ENCODE data around the gene TRAF2. TPM values are rescaled to one million over a fixed set of nuclear protein-coding genes. Genes with fewer than 3 reads are reported as not detected.

Gene TRAF2
- total RNA-seq, 2 experiments from 2014 or later, result 10.6 to 11.6 TPM

DNA sequence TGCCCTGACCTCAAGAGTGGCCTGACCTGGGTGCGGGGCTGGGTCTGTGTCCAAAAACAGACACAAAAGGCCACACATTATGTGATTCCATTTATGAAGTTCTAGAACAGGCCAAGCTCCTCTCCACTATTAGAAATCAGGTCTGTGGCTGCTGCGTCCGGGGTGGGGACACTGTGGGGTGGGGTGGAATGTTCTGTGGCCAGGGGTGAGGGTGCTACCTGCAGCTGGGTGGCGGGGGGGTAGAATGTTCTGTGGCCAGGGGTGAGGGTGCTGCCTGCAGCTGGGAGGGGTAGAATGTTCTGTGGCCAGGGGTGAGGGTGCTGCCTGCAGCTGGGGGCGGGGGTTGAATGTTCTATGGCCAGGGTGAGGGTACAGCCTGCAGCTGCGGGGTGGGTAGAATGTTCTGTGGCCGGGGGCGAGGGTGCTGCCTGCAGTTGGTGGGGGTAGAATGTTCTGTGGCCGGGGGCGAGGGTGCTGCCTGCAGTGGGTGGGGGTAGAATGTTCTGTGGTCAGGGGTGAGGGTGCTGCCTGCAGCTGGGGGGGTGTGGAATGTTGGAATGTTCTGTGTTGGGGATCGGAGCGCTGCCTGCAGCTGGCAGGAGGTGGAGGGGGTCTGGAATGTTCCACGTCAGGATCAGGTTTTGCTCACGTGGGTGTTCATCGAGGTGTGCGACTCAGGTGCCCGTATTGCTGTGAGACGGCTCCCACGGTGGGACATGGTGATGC lies 74.1 kb downstream of the TRAF2 start:
- peaks cover 2% of the 10 kb centered on the region for H3K9me3 Mint-ChIP-seq
- Histone ChIP-seq H3K27me3 (ENCODE audit: control insufficient read depth in 1 of 2, insufficient read depth in 2 of 2, low read length in 2 of 2) (no peaks in the 10 kb centered on the region), H3K4me3 (ENCODE audit: low read length) (no peak overlapping the region), H3K9me3 (ENCODE audit: control insufficient read depth in 1 of 2, insufficient read depth in 1 of 2, low read length in 2 of 2) (peaks cover 0 to 3% of the 10 kb centered on the region in 2 experiments), H3K4me1 (ENCODE audit: insufficient read depth, low read length) (peaks cover 79% of the 10 kb centered on the region), H3K36me3 (ENCODE audit: insufficient read depth, low read length) (no peaks in the 10 kb centered on the region), H3K27ac (ENCODE audit: low read depth in 1 of 2, low read length in 2 of 2) (no peak overlapping the region)
- ATAC-seq (ENCODE audit: poor library complexity), result peak; percentile 63
- H3K4me3 Mint-ChIP-seq, result peak overlapping the region; percentile 54
- DNase-seq, result peak in 4 of 14 experiments; percentile 39 to 80 (median 51)
- H3K36me3 Mint-ChIP-seq (ENCODE audit: low read depth), result no peaks in the 10 kb centered on the region
- H3K27ac Mint-ChIP-seq, result peak overlapping the region; percentile 65
- intact Hi-C loops (cut with DNase I, micrococcal nuclease), result no loop called here
- H3K27me3 Mint-ChIP-seq, result no peaks in the 10 kb centered on the region
- POLR2A ChIA-PET, result interaction anchor here (0.6 to 2.2 kb wide), 8 partner anchors 9 to 96 kb away, joined by 3 to 12 read pairs (median 4); no protein-coding TSS in a partner anchor
- TF ChIP-seq, protein P1, sequence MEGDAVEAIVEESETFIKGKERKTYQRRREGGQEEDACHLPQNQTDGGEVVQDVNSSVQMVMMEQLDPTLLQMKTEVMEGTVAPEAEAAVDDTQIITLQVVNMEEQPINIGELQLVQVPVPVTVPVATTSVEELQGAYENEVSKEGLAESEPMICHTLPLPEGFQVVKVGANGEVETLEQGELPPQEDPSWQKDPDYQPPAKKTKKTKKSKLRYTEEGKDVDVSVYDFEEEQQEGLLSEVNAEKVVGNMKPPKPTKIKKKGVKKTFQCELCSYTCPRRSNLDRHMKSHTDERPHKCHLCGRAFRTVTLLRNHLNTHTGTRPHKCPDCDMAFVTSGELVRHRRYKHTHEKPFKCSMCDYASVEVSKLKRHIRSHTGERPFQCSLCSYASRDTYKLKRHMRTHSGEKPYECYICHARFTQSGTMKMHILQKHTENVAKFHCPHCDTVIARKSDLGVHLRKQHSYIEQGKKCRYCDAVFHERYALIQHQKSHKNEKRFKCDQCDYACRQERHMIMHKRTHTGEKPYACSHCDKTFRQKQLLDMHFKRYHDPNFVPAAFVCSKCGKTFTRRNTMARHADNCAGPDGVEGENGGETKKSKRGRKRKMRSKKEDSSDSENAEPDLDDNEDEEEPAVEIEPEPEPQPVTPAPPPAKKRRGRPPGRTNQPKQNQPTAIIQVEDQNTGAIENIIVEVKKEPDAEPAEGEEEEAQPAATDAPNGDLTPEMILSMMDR (IDR thresholded peaks at IDR 0.05), result no peak
- H3K4me1 Mint-ChIP-seq (ENCODE audit: low read depth), result peaks cover 18% of the 10 kb centered on the region
- CTCF ChIA-PET, result no interaction called here

DNA sequence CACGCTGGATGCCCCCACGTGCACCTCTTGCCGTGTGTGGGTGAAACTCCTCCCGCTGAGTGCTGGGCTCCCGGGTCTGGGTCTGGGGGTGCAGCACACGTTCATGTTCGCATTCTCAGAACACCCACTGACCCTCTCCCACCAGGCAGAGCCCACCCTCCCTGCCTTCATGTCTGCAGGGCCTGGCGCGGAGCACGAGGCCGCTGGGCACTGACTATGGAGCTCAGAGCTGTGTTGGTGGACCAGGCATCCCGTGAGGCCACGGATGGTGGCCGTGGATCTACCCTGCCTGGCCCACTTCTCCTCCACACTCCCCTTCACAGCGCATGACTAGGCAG lies 74.6 kb downstream of the TRAF2 start:
- TF ChIP-seq, protein P1 (IDR thresholded peaks at IDR 0.05), result no peak
- peaks cover 2% of the 10 kb centered on the region for H3K9me3 Mint-ChIP-seq
- Histone ChIP-seq H3K9me3 (ENCODE audit: control insufficient read depth in 1 of 2, insufficient read depth in 1 of 2, low read length in 2 of 2) (peaks cover 0 to 3% of the 10 kb centered on the region in 2 experiments), H3K4me1 (ENCODE audit: insufficient read depth, low read length) (peaks cover 85% of the 10 kb centered on the region), H3K36me3 (ENCODE audit: insufficient read depth, low read length) (no peaks in the 10 kb centered on the region), H3K4me3 (ENCODE audit: low read length) (no peak overlapping the region), H3K27me3 (ENCODE audit: control insufficient read depth in 1 of 2, insufficient read depth in 2 of 2, low read length in 2 of 2) (no peaks in the 10 kb centered on the region), H3K27ac (ENCODE audit: low read depth in 1 of 2, low read length in 2 of 2) (no peak overlapping the region)
- DNase-seq, result no peak
- CTCF ChIA-PET, result no interaction called here
- ATAC-seq (ENCODE audit: poor library complexity), result no peak
- no peaks in the 10 kb centered on the region for H3K36me3 Mint-ChIP-seq (ENCODE audit: low read depth)
- H3K27me3 Mint-ChIP-seq, result no peaks in the 10 kb centered on the region
- POLR2A ChIA-PET, result interaction anchor here (0.7 to 2.2 kb wide), 3 partner anchors 15 to 41 kb away, joined by 3 to 12 read pairs (median 3); no protein-coding TSS in a partner anchor
- intact Hi-C loops (cut with DNase I, micrococcal nuclease), result no loop called here
- no peak overlapping the region for H3K4me3 Mint-ChIP-seq
- H3K27ac Mint-ChIP-seq, result no peak overlapping the region
- H3K4me1 Mint-ChIP-seq (ENCODE audit: low read depth), result peaks cover 23% of the 10 kb centered on the region

DNA sequence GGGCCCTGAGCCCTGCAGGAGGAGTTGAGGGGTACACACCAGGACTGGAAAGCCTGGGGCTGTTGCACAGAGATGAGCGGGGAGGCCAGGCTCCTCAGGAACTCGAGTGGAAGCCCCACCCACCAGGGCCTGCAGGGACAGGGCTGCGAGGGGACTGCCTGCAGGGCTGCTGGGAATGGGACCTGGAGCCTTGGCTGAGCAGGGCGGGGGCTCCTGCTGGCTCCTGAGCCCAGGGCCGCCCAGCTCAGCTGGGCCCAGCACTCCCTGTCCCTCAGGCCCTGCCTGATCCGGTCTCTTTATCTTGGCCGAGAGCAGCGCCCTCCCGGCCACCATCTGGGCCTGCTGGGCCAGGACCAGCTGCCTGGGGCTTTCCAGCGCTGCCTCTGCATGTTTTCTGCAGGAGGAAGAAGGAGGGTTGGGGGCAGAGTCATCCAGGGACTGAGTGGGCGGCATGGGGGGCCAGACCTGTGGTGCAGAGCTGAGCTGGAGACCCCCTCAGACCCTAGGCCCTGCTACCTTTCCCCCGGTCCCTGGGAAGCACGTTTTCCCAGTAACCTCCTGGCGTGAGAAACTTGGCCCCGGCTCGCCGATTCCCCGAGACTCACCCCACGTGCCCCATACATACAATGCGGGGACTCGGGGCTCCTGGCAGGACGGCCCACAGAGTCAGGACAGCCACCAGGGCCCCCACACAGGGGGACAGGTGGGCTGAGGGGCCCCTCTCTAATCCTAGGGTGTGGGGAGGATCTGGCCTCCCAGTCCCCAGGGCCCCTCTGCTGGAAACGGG lies 75.2 kb downstream of the TRAF2 start:
- H3K27me3 Mint-ChIP-seq, result no peaks in the 10 kb centered on the region
- no peaks in the 10 kb centered on the region for H3K27me3 ChIP-seq (ENCODE audit: control insufficient read depth in 1 of 2, insufficient read depth in 2 of 2, low read length in 2 of 2)
- H3K4me1 ChIP-seq (ENCODE audit: insufficient read depth, low read length), result peaks cover 89% of the 10 kb centered on the region
- H3K36me3 ChIP-seq (ENCODE audit: insufficient read depth, low read length), result no peaks in the 10 kb centered on the region
- no peak overlapping the region for H3K27ac Mint-ChIP-seq
- H3K4me3 Mint-ChIP-seq, result no peak overlapping the region
- H3K4me1 Mint-ChIP-seq (ENCODE audit: low read depth), result peaks cover 28% of the 10 kb centered on the region
- no peak for DNase-seq
- intact Hi-C loops (cut with DNase I, micrococcal nuclease), result no loop called here
- TF ChIP-seq, protein P1 (IDR thresholded peaks at IDR 0.05), result no peak
- ChIA-PET POLR2A (interaction anchor here (2.2 kb wide), 1 partner anchor 14 kb away, joined by 12 read pairs; no protein-coding TSS in a partner anchor), CTCF (interaction anchor here (0.8 kb wide), 1 partner anchor 119 kb away, joined by 3 read pairs; the partner anchor contains the start of gene AJM1)
- H3K9me3 Mint-ChIP-seq, result no peaks in the 10 kb centered on the region
- H3K36me3 Mint-ChIP-seq (ENCODE audit: low read depth), result no peaks in the 10 kb centered on the region
- H3K4me3 ChIP-seq (ENCODE audit: low read length), result no peak overlapping the region
- peaks cover 0 to 3% of the 10 kb centered on the region in 2 experiments for H3K9me3 ChIP-seq (ENCODE audit: control insufficient read depth in 1 of 2, insufficient read depth in 1 of 2, low read length in 2 of 2)
- no peak overlapping the region for H3K27ac ChIP-seq (ENCODE audit: low read depth in 1 of 2, low read length in 2 of 2)
- ATAC-seq (ENCODE audit: poor library complexity), result no peak

Measured in CD4-positive, alpha-beta T cell (primary cell).